Measurements from ENCODE around the gene TACO1.

DNA sequence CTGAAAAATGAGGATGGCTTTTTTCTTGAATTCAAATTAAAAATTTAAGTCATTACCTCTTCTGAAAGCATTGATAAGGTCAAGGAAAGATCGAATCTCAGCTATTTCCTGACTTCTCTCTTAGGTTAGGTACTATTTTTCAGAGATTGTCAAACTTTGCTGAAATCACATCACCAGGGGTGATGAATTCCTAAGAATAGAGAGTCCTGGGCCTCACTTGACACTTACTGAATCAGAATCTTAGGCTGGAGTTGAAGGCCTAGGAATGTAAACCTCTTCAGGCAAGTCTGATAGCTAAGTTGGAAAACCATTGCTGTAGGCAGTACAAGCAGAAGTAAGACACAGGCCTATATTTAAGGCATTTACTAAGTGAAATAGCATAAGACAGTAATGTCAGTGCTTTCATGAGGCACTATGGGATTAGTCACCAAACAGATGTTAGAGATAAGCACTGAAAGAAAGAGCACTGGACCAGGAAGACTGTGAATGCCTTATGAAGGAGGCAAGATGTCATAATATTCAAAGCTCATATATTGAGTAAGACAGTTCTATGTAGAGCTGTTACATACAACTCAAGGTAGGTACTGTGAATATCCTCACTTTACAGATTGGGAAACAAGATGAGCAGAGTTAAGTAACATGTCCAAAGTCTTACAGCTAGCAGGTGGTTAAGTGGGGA is 28.9 kb upstream of the TACO1 start:
- TF ChIP-seq, protein P1, sequence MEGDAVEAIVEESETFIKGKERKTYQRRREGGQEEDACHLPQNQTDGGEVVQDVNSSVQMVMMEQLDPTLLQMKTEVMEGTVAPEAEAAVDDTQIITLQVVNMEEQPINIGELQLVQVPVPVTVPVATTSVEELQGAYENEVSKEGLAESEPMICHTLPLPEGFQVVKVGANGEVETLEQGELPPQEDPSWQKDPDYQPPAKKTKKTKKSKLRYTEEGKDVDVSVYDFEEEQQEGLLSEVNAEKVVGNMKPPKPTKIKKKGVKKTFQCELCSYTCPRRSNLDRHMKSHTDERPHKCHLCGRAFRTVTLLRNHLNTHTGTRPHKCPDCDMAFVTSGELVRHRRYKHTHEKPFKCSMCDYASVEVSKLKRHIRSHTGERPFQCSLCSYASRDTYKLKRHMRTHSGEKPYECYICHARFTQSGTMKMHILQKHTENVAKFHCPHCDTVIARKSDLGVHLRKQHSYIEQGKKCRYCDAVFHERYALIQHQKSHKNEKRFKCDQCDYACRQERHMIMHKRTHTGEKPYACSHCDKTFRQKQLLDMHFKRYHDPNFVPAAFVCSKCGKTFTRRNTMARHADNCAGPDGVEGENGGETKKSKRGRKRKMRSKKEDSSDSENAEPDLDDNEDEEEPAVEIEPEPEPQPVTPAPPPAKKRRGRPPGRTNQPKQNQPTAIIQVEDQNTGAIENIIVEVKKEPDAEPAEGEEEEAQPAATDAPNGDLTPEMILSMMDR (IDR thresholded peaks at IDR 0.05): no peak
- TF ChIP-seq ZFX (IDR thresholded peaks at IDR 0.05; ENCODE audit: borderline replicate concordance): no peak

Data from 22Rv1 (cell line).